GM18517 (cell line): ENCODE results near the gene TPT1.
"Not testable (repeated sequence)": the region's sequence is repeated elsewhere in the genome, so short reads cannot be mapped to it uniquely, and the experiment has no call there.

Experiments used
- ATAC-seq: cut with Tn5 transposase; IDR thresholded peaks from one replicate; pipeline ENCODE4 v1.9.1; 2021; ENCODE audit warnings: mild to moderate bottlenecking, moderate library complexity; ENCODE audit not compliant: unreplicated experiment

The TPT1 gene

DNA sequence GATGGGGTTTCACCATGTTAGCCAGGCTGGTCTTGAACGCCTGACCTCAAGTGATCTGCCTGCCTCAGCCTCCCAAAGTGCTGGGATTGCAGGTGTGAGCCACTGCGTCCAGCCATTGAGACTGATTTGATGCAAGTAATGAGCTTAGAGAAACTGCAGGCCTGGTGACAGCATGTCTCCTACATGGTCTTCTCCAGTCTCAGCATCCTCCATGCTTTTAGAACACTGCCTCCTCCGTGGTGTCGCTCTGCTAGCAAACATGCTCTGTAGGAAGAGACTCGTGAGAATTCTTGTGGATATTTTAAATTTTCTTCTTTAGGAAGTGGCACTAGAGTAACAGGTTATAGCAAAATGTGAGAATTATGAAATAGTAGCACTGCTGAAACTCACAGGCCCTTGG, 37.1 kb downstream of the TPT1 start:
- ATAC-seq: no peak

DNA sequence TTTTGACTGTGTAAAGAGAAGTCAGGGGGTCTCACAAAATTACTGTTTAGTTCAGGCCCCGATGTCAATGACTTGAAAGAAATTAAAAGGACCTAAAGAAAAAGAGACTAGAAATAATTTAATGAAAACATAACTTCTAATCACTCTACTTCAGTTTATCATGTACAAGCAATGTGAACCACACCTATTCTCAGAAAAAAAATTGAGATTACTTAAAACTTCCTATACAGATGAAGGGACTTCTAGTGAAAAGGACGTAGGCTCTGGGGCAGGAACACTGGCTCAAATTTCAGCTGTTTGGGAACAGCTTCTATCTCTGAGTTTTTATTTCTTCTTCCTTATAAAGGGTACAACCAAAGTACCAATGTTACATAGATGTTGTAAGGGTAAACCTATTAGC, 38.0 kb downstream of the TPT1 start:
- ATAC-seq: no peak

DNA sequence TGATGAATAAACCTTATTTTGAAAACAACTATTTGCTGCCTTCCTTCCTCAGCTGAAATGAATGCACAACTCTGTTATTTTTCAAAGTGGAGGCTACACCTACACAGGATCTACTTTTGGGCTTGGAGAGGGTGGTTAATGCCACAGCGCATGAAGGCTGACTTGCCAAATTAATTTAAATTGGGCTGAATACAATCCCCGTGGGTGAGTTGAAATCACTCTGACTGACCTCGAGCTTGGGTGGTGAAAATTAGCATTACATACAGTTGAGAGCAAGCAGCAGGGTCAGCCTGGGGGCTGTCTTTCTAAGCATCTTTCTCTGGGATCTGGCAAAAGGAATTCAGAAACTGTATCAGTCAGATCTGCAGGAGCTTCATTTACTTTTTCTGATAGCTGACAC, 38.5 kb downstream of the TPT1 start:
- no peak for ATAC-seq

DNA sequence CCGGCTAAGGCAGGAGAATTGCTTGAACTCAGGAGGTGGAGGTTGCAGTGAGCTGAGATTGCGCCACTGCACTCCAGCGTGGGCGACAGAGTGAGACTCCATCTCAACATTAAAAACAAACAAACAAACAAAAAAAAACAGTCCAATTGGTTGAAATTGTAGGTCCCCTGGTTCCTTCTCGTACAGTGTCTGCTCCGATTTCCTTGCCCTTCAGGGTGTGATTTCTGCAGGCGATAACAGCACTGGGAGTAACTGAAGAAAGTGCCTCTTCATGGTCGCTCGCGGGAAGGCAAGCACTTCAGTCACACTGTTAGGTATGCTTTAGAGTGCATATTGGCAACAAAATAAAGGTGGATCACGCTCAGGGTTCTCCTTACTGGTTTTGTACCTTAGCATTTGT, 39.7 kb downstream of the TPT1 start:
- no peak for ATAC-seq

DNA sequence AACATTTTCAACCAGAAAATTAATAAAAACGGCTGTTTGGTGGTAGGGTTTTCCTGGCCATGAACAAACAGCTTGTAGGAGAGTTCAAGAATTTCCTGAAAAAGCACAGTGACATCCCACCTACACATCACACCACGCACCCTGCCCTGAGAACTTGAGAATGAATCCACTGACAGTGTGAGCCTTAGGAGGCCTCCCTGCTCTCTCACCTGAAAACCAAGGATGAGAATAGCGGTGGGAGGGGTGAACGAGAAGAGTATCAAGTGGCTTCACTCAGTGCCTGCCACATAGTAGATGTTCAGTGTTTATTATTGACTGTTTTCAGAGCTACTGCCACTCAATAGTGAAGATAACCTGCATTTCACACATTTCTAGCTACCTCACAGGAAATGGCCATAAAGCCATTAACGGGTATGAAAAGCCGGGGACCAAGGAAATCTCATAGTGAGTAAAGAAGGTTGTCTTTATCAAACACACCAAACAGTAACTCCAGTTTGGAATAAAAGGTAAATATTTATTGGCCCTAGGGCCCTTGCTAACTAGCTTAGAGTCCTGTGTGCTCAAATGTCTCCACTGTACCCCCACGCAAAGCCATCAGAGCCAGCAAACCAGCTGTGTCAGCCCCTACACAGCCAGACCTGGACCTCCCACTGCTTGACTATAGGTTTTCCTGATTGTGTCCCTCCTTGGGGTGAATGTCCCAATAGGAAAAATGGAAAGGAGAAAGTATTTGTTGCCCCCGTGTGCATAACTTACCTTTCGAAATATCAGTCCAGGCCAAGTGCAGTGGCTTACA, 40.6 kb downstream of the TPT1 start:
- no peak for ATAC-seq

DNA sequence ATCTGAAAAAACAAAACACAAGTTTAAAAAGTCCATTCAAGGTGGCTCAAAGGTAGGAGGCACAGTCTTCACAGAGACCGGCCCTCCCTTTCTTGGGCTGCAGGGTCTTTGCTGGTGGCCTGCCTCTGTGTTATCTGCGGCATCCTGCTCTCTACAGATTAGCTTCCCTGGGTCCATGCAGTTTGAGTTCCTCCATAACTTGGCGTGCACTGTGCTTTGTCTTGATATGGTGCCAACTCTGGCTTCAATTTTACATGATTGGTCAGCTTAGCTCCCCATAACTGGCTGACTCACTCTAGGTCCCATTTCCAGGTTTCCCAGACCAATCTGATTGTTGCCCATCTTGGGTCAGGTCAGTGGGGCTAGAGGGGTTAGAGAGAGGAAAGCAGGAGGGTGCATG, 41.8 kb downstream of the TPT1 start:
- ATAC-seq: no peak

DNA sequence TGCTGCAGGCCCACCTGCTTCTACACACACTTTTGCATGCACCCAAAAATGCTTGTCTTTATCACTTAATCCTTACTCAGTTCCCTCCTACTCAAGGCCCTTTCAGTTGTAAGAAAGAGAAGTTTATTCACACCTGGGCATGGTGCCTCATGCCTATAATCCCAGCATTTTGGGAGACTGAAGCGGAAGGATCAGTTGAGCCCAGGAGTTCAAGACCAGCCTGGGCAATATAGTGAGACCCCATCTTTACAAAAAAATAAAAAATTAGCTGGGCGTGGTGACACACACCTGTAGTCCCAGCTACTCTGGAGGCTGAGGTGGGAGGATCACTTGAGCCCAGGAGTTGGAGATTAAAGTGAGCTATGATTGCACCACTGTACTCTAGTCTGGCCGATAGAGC, 42.4 kb downstream of the TPT1 start:
- ATAC-seq: not testable (repeated sequence)

DNA sequence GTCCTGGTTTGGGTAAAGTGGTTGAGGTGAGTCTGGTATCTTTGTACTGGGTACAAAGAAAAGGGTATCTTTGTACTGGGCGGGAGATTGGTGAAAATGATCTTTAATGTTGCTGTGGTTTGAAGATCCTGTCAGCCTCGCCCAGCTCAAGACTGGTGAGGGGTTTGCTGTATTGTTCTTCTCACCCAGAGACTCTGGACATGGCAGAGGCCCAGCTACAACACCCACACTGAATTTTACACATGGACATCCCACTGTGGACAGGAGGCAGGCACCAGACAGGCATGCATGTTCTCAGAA, 42.8 kb downstream of the TPT1 start:
- ATAC-seq: no peak

DNA sequence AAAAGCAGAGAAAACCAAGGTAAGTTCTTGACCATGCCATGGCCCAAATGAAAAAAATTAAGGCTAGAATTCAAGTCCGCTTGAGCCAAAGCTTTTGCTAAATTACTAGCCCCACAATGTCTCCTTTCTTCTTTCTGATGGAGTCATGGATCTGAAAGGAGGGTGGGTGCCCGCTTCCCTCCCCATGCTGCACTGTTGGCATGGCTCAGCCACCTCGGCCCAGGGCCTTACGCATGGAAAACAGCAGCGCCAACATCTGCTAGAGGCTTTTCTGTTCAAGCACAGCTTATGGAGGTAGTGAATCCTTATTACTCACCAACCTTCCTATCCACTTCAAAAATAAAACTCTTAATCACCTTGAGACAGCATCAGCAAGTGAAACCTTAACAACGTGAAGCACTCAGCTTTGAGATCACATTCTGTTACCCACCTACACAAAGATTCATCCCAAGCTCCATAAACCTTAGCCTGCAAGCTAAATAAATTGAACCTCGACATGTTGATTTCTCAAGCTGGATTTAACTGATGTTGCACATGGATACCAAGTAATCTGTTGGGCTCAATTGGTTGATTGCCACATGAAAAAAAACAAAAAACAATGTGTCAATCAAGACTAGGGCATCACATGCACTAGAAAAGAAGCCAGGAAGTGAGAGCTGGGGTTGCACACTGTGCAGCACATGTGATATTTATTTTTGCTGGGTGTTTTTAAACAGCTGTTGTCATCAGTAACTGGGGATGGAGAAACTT, 43.4 kb downstream of the TPT1 start:
- peak; percentile 46 for ATAC-seq

DNA sequence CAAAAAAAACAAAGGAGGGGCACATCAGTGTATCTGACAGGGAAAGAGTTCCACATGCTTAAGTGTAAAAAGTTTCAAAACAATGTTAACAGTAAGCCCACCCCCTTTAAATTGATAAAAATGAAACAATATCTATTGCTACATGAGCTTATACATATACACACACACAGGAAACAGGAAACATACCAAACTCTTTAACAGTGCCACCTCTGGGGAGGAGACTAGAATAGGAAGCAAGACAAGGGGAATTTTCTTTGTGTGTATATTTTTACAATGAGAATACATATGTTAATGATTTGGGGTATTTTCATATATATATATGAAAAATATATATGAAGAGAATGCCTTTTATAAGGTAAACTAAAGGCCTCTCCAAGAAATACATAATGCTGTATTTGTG, 44.7 kb downstream of the TPT1 start:
- no peak for ATAC-seq

DNA sequence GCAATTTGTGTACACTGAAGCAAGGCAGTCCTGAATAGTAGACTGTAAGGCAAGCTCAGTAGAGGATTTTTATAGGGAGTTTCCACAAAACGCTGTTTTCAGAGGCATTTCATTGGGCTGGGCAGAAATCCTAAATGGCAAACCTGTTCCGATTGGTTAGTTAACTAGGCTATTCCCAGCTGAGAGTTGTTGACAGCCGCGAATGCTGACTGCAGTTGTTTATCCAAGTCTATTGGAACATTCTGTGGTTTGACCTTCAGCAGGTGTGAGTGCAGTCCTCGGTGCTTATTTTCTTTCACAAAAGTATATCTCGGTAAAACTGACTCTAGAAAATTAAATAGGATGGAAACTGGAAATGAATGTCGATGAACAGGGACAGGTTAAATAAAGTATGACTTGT, 45.4 kb downstream of the TPT1 start:
- no peak for ATAC-seq

DNA sequence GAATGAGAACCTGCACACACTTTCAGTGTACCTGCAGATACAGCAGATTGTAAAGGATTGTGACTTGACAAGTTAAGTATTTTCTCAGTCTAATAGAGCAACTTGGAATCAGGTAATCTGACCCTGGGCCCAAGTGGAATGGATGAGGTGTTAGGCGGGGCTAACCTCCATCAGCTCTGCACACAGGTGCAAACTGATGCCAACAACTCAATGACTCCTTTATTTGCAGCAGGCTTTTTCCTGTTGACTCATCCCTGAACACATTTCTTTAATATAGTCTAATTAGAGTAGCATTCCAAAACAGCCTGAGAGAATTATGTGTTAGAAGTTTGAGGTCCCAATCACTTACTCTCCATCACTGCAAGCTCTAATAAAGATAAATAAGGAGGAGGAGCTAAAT, 48.8 kb downstream of the TPT1 start:
- ATAC-seq: no peak

DNA sequence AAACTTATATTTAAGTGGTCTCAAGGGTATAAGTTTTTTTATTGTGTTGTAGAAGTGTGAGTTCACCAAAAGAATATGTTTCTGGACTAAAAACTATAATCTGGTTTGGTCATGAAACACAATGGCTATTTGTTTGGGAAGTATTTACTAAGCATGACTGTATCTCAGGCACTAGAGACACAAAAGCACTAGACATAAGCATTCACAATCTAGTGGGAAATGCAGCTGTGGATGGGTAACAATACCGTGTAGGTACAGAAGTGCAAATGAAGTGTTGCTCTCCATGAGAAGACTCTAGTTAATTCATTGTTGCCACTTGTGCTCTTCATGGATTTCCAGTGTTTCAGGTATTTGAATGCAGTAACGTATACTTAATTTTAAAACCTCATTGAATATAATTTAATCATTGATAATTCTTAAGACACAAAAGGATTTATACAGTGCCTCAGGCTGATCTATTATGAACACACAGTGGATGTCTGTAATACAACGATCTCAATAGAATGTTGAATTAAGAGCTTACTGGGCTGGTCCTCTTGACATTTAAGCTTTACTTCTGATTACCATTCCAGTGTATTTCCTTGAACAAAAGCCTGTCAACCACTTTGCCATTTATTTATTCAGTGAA, 50.9 kb downstream of the TPT1 start:
- no peak for ATAC-seq
